T-helper 2 cell treated with Interferon-gamma antibody and Interleukin-4, amounts not matched to agents 5 μg/mL and 100 μg/mL, for 36 hours (primary cell): ENCODE data around the gene TMUB1.

Experiments used
- DNase-seq: peaks from one replicate; pipeline ENCODE4 v3.0.0; 2021; ENCODE audit warnings: low spot score
- H3K27ac Mint-ChIP-seq: one replicate; pipeline ENCODE4 v1.8.0; 2021; ENCODE audit warnings: mild to moderate bottlenecking, mixed read lengths
- H3K27me3 Mint-ChIP-seq: one replicate; pipeline ENCODE4 v1.8.0; 2021; ENCODE audit warnings: low read depth, mixed read lengths
- H3K36me3 Mint-ChIP-seq: one replicate; pipeline ENCODE4 v1.8.0; 2021; ENCODE audit warnings: low read depth, mixed read lengths
- H3K4me1 Mint-ChIP-seq: one replicate; pipeline ENCODE4 v1.8.0; 2021; ENCODE audit warnings: low read depth, mixed read lengths
- H3K4me3 Mint-ChIP-seq: one replicate; pipeline ENCODE4 v1.8.0; 2022; ENCODE audit warnings: mild to moderate bottlenecking, moderate library complexity, mixed read lengths
- H3K9me3 Mint-ChIP-seq: one replicate; pipeline ENCODE4 v1.8.0; 2021; ENCODE audit warnings: mixed read lengths

TMUB1 gene

DNA sequence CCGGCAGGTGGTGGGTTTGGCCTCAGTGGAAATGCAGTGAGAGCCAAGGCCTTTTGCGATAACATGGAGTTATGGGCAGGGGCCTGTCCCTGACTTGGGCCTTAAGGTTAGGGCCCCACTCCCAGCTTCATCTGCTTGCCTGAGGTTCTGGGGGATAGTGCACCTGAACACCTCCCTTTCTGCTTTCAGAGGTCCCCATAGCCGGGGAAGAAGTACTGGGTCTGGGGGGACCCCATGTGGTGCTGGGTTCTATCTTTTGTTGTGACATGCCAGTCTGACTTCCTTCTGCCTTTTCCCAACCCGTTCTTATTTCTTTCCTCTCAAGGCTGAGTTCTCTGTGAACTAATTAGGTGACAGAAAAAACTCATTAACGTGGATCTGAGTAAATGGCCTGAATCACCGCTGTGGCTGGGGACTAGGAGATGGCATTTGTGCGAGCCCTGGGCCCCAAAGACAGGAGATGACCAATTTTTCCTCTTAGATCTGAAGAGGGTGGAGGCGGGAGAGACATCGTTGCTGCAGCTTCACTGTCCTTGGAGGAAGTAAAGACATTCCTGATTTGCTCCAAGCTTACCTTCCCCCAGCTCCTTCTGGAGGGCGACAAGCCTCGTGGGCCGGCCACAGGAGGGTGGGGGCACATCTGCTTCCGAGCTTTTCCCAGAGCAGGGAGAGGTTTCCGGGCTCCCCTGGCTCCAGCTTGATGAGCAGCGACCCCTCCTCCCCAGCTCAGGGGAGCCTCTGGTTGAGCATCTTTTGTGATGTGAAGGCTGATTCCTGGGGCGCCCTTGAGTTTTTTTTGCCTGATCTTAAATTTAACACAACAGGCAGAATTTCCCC, 4.9 kb upstream of the TMUB1 start:
- no peaks in the 10 kb centered on the region for H3K36me3 Mint-ChIP-seq
- H3K27ac Mint-ChIP-seq: no peak overlapping the region
- no peak for DNase-seq
- H3K4me1 Mint-ChIP-seq: peaks cover 26% of the 10 kb centered on the region
- no peaks in the 10 kb centered on the region for H3K9me3 Mint-ChIP-seq
- H3K27me3 Mint-ChIP-seq: peaks cover 7% of the 10 kb centered on the region
- H3K4me3 Mint-ChIP-seq: peak overlapping the region; percentile 66

DNA sequence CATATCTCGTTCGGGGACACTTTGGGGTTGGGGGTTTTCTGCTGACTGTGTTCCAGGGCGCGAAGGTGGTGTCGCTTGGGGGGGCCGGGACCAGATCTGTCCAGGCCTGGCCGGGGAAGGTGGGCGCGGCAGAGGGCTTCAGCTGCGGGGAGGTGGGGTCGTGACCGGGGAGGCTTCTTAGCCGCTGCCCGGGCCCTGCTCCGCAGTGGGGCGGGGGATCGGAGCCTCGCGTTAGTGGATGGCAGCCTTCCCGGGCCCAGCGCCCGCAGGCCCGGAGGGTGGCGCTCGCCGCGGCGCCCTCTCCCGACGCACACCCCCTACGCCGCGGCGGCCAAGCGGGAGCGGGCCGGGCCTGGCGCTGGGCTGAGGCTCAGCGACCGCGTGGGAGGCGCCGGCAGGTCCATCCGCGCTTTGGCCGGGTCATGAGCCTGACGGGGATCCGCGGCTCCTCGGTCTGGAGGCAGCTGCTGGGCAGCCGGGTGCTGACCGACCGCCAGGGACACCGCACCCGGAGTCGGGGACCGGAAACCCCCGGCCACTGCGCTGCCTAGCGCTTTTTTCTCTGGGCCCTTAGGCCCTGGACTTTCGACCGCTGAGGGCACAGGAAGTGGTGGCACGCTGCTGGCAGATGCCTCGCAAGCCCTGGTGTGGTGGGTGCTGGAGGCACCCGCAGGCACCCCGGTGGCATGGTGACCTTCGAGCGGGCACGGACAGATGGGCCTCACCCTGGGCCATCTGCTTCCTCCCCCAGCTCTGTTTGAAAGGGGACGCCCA, 4.1 kb upstream of the TMUB1 start:
- peak; percentile 38 for DNase-seq
- no peak overlapping the region for H3K27ac Mint-ChIP-seq
- H3K4me3 Mint-ChIP-seq: peak overlapping the region; percentile 86
- no peaks in the 10 kb centered on the region for H3K9me3 Mint-ChIP-seq
- H3K4me1 Mint-ChIP-seq: peaks cover 30% of the 10 kb centered on the region
- H3K27me3 Mint-ChIP-seq: peaks cover 7% of the 10 kb centered on the region
- H3K36me3 Mint-ChIP-seq: no peaks in the 10 kb centered on the region

- H3K27ac Mint-ChIP-seq: peak overlapping the region; percentile 83
- DNase-seq: no peak
- no peaks in the 10 kb centered on the region for H3K9me3 Mint-ChIP-seq
- H3K27me3 Mint-ChIP-seq: peaks cover 7% of the 10 kb centered on the region
- H3K4me3 Mint-ChIP-seq: peak overlapping the region; percentile 86
- no peaks in the 10 kb centered on the region for H3K36me3 Mint-ChIP-seq
- H3K4me1 Mint-ChIP-seq: peaks cover 32% of the 10 kb centered on the region
These were observed 3.5 kb upstream of the TMUB1 start for GRCh38 chr7:151086802-151087244.

DNA sequence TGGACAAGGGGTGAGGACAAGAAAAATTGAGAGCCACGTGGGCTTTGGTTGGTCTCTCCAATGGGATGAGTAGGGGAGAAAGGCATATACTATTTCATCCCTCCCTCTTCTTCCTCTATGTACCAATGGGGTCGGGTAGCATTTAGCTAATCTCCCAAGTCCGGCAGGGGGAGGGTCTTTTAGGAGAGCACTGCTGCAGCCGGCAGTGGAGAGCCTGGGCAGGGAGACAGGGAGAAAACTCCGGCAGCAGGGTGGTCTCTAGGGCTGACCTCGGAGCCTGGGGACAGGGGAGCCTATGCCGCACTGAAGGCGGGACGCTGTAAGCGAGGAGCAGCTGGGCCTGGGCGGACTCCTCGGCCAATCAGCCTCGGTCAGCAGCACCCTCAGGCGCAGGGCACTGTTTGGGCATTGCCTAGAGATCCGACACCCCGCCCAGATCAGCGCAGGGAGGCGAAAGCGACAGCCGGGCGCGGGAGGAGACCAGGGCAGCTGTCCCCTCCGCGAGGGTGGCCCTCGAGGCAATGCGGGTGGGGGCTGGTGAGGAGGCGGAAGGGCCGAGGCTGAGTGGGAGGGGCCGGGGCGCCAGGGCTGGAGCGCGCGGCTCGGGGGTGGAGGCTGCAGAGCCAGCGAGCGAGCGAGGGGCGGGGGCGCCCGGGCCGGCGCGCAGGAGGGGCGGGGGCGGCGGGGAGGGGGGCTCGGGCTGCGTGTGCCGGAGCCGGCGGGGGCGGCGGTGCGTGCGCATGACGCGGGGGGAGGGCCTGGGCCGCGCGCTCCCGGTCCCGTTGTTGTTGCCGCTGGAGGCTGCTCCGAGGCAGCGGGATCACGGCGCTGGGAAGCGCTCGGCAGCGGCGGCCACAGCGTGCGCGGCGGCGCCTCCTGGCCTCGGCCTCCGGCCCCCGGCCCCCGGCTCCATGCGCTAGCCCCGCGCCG, 2.7 kb upstream of the TMUB1 start, which contains the start of gene AGAP3:
TSS of gene AGAP3 (plus strand) at position 785 of the 930 bp plus-strand sequence. CDS start 267 bp downstream, outside the sequence.
- peak within 1 kb of the TSS; percentile 86 for H3K4me3 Mint-ChIP-seq
- H3K27me3 Mint-ChIP-seq: peaks cover 7% of the 10 kb centered on the region
- peak within 1 kb of the TSS; percentile 84 for H3K27ac Mint-ChIP-seq
- H3K9me3 Mint-ChIP-seq: no peaks in the 10 kb centered on the region
- peak; percentile 71 for DNase-seq
- no peaks in the 10 kb centered on the region for H3K36me3 Mint-ChIP-seq
- peaks cover 32% of the 10 kb centered on the region for H3K4me1 Mint-ChIP-seq

GRCh38 chr7:151085329-151085690, 2.0 kb upstream of the TMUB1 start:
- peak overlapping the region; percentile 83 for H3K4me3 Mint-ChIP-seq
- H3K27ac Mint-ChIP-seq: peak overlapping the region; percentile 84
- H3K36me3 Mint-ChIP-seq: no peaks in the 10 kb centered on the region
- no peaks in the 10 kb centered on the region for H3K9me3 Mint-ChIP-seq
- no peak for DNase-seq
- peaks cover 32% of the 10 kb centered on the region for H3K4me1 Mint-ChIP-seq
- H3K27me3 Mint-ChIP-seq: peaks cover 7% of the 10 kb centered on the region

GRCh38 chr7:151083824-151084160, 499 bp upstream of the TMUB1 start:
- Mint-ChIP-seq H3K9me3 (no peaks in the 10 kb centered on the region), H3K27me3 (peaks cover 7% of the 10 kb centered on the region), H3K4me3 (peak overlapping the region; percentile 74), H3K27ac (peak overlapping the region; percentile 52), H3K36me3 (peaks cover 4% of the 10 kb centered on the region), H3K4me1 (peaks cover 36% of the 10 kb centered on the region)
- DNase-seq: no peak

DNA sequence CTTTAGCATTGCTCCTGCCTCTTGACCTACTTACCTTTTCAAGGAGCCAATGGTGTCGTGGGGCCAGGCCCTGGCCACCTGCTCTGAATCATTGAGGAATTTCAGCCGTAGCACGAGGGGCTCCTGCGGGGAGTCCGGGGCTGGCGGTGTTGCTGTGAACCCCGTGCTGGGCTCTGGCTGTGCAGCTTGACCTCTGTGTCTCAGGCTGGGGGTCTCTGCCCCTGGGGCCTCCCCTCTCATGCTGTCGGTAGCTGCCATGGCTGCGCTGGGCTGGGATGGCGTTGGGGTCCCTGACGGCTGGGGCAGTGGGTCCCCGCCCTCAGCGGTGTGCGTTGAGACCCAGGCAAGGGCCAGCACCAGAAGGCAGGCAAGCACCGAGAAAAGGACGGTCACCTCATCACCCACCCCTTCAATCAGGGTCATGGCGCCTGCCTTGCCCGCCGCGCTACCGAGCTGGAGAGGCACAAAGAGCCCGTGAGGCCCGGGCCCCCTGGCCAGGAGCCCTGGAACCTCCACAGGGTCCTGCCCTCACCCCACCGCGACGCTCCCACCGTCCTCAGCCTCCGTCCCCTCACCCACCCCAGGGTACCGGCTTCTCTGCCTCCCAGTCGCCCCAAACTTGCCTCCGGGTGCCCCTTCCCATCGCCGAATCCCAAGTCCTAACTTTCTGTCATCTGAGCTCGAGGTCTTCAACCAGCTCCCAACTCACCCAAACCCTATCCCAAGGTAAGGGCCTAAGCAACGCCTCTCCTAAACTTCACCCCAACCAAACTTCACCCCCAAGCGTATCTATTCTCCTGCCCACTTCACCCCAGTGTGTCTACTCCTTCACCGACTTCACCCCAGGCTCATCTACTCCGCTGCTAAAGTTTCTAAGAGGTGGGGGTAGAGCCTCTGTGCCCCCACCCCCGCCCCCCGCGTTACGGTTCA, 887 bp downstream of the TMUB1 start:
- DNase-seq: no peak
- peaks cover 9% of the 10 kb centered on the region for H3K36me3 Mint-ChIP-seq
- H3K9me3 Mint-ChIP-seq: no peaks in the 10 kb centered on the region
- H3K4me3 Mint-ChIP-seq: peak overlapping the region; percentile 93
- peaks cover 35% of the 10 kb centered on the region for H3K4me1 Mint-ChIP-seq
- peaks cover 7% of the 10 kb centered on the region for H3K27me3 Mint-ChIP-seq
- peak overlapping the region; percentile 83 for H3K27ac Mint-ChIP-seq

- peak overlapping the region; percentile 52 for H3K27ac Mint-ChIP-seq
- H3K36me3 Mint-ChIP-seq: peaks cover 10% of the 10 kb centered on the region
- peaks cover 35% of the 10 kb centered on the region for H3K4me1 Mint-ChIP-seq
- peaks cover 7% of the 10 kb centered on the region for H3K27me3 Mint-ChIP-seq
- no peaks in the 10 kb centered on the region for H3K9me3 Mint-ChIP-seq
- no peak for DNase-seq
- peak overlapping the region; percentile 93 for H3K4me3 Mint-ChIP-seq
These were observed 1.9 kb downstream of the TMUB1 start for GRCh38 chr7:151081170-151082101.

GRCh38 chr7:151080522-151081169, 2.6 kb downstream of the TMUB1 start, which contains the start of gene FASTK:
Gene FASTK, minus strand, starts transcription at chr7:151080809. Its CDS starts 43 bp downstream, at chr7:151080766.
- Mint-ChIP-seq H3K4me1 (peaks cover 32% of the 10 kb centered on the region), H3K4me3 (peak within 1 kb of the TSS; percentile 93), H3K9me3 (no peaks in the 10 kb centered on the region), H3K36me3 (peaks cover 11% of the 10 kb centered on the region), H3K27me3 (peaks cover 7% of the 10 kb centered on the region), H3K27ac (peak within 1 kb of the TSS; percentile 73)
- peak; percentile 90 for DNase-seq

DNA sequence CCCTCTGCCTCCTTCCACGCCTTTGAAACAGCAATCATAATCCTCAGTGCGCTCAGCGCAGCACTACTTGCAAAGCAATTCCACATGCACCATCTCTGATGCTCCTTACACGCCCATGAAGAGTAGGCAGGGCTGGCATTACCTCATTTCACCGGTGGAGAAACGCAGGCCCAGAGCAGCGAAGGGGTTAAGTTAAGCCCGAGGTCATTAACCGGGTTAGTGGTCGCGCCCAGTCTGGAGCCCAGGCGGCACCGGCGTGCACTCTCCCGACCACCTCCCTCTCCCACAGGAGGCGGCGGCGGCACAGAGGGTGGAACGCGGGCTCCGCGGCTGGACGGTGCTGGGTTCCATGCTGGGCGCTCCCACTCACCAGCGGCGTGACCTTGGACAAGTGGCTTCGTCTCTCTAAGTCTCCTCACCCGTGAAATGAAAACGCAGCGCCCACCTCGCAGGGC, 3.2 kb downstream of the TMUB1 start:
- H3K27ac Mint-ChIP-seq: peak overlapping the region; percentile 73
- H3K9me3 Mint-ChIP-seq: no peaks in the 10 kb centered on the region
- H3K27me3 Mint-ChIP-seq: peaks cover 4% of the 10 kb centered on the region
- H3K4me1 Mint-ChIP-seq: peaks cover 27% of the 10 kb centered on the region
- peaks cover 15% of the 10 kb centered on the region for H3K36me3 Mint-ChIP-seq
- peak overlapping the region; percentile 86 for H3K4me3 Mint-ChIP-seq
- DNase-seq: no peak

DNA sequence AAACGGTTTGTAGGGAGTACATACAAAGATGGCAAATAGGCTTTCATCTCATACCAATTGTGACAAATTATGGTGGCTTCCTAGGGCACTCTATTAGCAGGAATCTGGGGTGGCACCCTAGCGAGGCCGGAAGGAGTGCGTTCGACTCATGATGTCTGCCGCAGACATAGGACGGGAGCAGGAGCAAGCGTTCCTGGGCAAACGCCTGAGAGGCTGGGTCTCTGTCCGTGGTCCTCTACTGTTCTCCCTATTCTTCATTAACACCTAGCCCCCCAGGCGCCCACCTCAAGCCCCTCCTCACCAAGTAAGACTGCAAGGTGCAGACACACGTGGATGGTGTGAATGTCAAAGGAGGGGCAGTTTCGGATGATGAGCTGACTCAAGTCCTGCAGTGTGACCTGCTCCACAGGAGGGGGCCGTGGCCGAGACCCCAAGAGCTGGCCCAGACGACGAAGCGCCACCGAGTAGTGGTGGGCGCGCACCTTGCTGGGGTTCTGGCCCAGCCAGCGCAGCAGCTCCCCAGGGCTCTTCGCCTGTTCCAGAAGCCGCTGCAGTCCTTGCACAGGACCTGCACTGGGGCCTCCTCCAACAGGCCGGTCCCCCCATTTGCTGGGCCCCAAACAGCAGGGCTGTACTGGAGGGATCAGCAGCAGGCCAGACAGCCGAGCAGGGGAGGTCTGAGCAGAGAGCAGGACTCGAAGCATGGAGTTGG, 3.9 kb downstream of the TMUB1 start:
- Mint-ChIP-seq H3K4me1 (peaks cover 22% of the 10 kb centered on the region), H3K27me3 (no peaks in the 10 kb centered on the region), H3K27ac (peak overlapping the region; percentile 72), H3K36me3 (peaks cover 15% of the 10 kb centered on the region), H3K9me3 (no peaks in the 10 kb centered on the region), H3K4me3 (peak overlapping the region; percentile 86)
- DNase-seq: no peak
